Measurements from ENCODE around the gene TSC22D1. TPM values are rescaled to one million over a fixed set of nuclear protein-coding genes. Genes with fewer than 3 reads are reported as not detected.

Gene TSC22D1
- total and polyA plus RNA-seq, 3 experiments from 2014 or later: 8.5 to 10.3 (median 10.0) TPM

DNA sequence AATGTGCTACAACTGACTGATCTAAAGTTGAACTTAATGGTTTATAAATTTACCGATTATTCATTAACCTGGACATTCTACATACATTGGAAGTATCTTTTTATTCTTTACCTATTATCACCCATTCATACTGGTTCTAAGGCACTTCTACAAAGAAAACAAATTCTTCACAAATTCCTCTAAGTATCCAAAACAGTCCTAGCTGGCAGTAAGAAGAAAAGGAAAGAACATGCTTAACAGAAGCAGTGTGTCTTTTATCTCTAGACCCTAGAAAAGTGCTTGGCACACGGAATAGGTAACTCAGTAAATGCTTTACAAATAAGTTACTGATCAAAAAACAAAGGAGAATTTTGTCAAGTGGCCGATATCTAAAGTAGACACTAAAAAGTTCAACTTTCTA lies 32.8 kb downstream of the TSC22D1 start:
- H3K4me1 ChIP-seq (ENCODE audit: insufficient read depth, low read length): no peaks in the 10 kb centered on the region
- ChIA-PET POLR2A (no interaction called here), CTCF (no interaction called here)
- no peak for DNase-seq
- H3K36me3 ChIP-seq (ENCODE audit: insufficient read depth, low read length): no peaks in the 10 kb centered on the region
- Mint-ChIP-seq H3K4me1 (peaks cover 0 to 14% (median 4%) of the 10 kb centered on the region in 3 donors), H3K4me3 (no peak overlapping the region), H3K27me3 (no peaks in the 10 kb centered on the region), H3K27ac (no peak overlapping the region), H3K36me3 (peaks cover 0 to 18% (median 1%) of the 10 kb centered on the region in 3 donors), H3K9me3 (no peaks in the 10 kb centered on the region)
- no peaks in the 10 kb centered on the region for H3K27me3 ChIP-seq (ENCODE audit: insufficient read depth, low read length, poor library complexity, severe bottlenecking)
- H3K27ac ChIP-seq (ENCODE audit: low read depth, low read length): no peak overlapping the region
- no peaks in the 10 kb centered on the region for H3K9me3 ChIP-seq (ENCODE audit: low read length)
- H3K4me3 ChIP-seq (ENCODE audit: low read length): no peak overlapping the region

DNA sequence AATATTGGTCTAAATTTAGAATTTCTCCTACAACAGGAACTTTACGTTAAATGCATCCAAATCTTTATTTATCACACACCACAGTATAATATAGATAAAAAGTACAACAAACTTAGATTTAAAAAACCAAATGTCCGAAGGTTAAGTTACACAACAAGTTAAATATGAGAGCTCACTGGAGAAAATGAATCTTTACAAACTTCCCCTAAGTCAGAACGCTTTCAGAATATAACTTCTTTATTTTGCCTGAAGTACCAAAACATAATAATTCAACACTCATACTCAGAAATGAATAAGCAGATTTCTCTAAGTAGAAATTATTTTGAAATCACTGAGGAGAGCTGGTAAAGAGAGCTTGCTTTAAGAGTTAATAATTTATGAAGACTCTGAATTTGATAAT lies 33.8 kb downstream of the TSC22D1 start:
- CTCF ChIA-PET: no interaction called here
- H3K9me3 Mint-ChIP-seq: no peaks in the 10 kb centered on the region
- no peak overlapping the region for H3K4me3 ChIP-seq (ENCODE audit: low read length)
- no peaks in the 10 kb centered on the region for H3K27me3 ChIP-seq (ENCODE audit: insufficient read depth, low read length, poor library complexity, severe bottlenecking)
- peaks cover 0 to 22% (median 2%) of the 10 kb centered on the region in 3 donors for H3K36me3 Mint-ChIP-seq
- POLR2A ChIA-PET: no interaction called here
- H3K4me3 Mint-ChIP-seq: no peak overlapping the region
- DNase-seq: no peak
- no peak overlapping the region for H3K27ac Mint-ChIP-seq
- peaks cover 2 to 15% (median 6%) of the 10 kb centered on the region in 3 donors for H3K4me1 Mint-ChIP-seq
- no peaks in the 10 kb centered on the region for H3K36me3 ChIP-seq (ENCODE audit: insufficient read depth, low read length)
- H3K27me3 Mint-ChIP-seq: no peaks in the 10 kb centered on the region
- no peaks in the 10 kb centered on the region for H3K4me1 ChIP-seq (ENCODE audit: insufficient read depth, low read length)
- H3K27ac ChIP-seq (ENCODE audit: low read depth, low read length): no peak overlapping the region
- H3K9me3 ChIP-seq (ENCODE audit: low read length): no peaks in the 10 kb centered on the region

DNA sequence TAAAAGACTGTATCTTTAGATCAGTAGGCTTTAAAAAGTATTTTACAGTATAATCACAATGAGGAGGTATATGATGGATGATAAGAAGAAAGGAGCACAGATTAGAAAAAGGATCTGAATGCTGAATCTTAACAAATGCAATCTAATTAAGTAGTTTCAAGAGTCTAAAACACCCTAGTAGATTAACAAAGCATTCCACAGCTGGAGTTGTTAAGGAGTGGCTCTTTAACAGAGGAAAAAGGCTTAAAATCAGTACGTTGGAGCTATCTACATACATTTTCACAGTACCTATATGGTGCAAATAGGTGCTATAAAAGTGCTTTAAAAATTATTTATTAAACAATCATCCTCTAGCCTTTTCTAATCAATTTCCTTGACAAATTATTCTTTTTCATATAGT lies 34.5 kb downstream of the TSC22D1 start:
- no peak overlapping the region for H3K27ac Mint-ChIP-seq
- CTCF ChIA-PET: no interaction called here
- H3K4me1 Mint-ChIP-seq: peaks cover 3 to 14% (median 8%) of the 10 kb centered on the region in 3 donors
- no peak overlapping the region for H3K4me3 Mint-ChIP-seq
- H3K27me3 ChIP-seq (ENCODE audit: insufficient read depth, low read length, poor library complexity, severe bottlenecking): no peaks in the 10 kb centered on the region
- H3K36me3 Mint-ChIP-seq: peaks cover 0 to 23% (median 3%) of the 10 kb centered on the region in 3 donors
- H3K27me3 Mint-ChIP-seq: no peaks in the 10 kb centered on the region
- POLR2A ChIA-PET: no interaction called here
- H3K4me3 ChIP-seq (ENCODE audit: low read length): no peak overlapping the region
- H3K27ac ChIP-seq (ENCODE audit: low read depth, low read length): no peak overlapping the region
- H3K36me3 ChIP-seq (ENCODE audit: insufficient read depth, low read length): no peaks in the 10 kb centered on the region
- DNase-seq: no peak
- no peaks in the 10 kb centered on the region for H3K9me3 ChIP-seq (ENCODE audit: low read length)
- H3K9me3 Mint-ChIP-seq: no peaks in the 10 kb centered on the region
- no peaks in the 10 kb centered on the region for H3K4me1 ChIP-seq (ENCODE audit: insufficient read depth, low read length)

DNA sequence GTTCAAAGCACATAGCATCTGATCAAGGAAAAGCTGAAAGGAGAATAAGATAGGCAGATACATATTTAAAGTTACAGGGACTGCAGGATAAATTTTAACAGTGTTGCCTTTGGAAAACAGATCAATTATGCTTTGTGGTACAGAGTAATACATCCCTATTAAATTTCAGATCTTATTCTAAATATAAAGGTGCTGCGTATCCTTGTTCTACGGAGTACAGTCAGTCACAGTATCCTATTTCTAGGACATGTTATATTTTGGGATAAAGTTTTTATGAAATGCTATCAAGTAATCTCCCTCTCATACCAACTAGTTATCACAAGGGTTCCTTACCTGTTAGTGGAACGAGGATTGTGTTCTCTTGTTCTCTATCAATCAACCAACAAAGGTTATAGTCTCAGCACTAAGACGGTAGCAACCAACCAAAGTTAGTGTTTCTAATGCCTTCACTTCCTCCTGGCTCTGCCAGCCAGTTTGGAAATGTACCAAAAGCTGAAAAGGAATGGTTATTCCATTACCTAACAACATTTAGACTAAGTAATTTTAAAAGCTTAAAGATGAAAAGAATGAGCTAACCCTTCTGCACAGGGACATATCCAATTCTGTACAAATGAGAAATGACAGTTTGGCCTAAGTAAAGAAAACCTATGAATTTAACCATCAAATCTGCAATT lies 35.2 kb downstream of the TSC22D1 start:
- H3K27me3 Mint-ChIP-seq: no peaks in the 10 kb centered on the region
- DNase-seq: no peak

DNA sequence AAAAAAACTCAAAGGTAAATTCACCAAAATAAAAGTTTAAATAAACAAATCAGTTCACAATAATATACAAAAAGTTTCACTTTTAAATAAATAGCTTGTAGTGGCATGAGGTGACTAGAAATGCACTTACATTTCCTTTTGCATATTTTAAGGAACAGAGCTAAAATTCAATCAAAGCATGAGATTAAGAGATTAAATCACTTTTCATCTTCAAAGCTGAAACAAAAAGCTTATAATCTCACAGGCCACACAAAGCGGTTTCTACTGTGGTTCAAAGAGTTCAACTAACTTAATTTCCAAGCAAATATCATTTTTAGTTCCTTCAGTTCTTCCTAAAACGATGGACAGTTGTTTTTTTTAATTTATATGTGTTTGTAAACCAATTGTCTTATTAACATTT lies 38.9 kb downstream of the TSC22D1 start:
- Histone ChIP-seq H3K4me3 (ENCODE audit: low read length) (no peak overlapping the region), H3K27ac (ENCODE audit: low read depth, low read length) (no peak overlapping the region), H3K27me3 (ENCODE audit: insufficient read depth, low read length, poor library complexity, severe bottlenecking) (no peaks in the 10 kb centered on the region), H3K4me1 (ENCODE audit: insufficient read depth, low read length) (no peaks in the 10 kb centered on the region), H3K9me3 (ENCODE audit: low read length) (no peaks in the 10 kb centered on the region), H3K36me3 (ENCODE audit: insufficient read depth, low read length) (no peaks in the 10 kb centered on the region)
- ChIA-PET POLR2A (interaction anchor here (1.3 kb wide), 1 partner anchor 38 kb away, joined by 4 read pairs; the partner anchor contains the start of gene TSC22D1), CTCF (no interaction called here)
- no peaks in the 10 kb centered on the region for H3K9me3 Mint-ChIP-seq
- H3K4me1 Mint-ChIP-seq: peaks cover 5 to 11% (median 8%) of the 10 kb centered on the region in 3 donors
- DNase-seq: peak in 1 of 5 donors; percentile 24
- H3K4me3 Mint-ChIP-seq: no peak overlapping the region
- no peak overlapping the region for H3K27ac Mint-ChIP-seq
- H3K27me3 Mint-ChIP-seq: no peaks in the 10 kb centered on the region
- peaks cover 0 to 24% (median 4%) of the 10 kb centered on the region in 3 donors for H3K36me3 Mint-ChIP-seq

More for the DNA sequence above, 35.2 kb downstream of the TSC22D1 start:
- Histone ChIP-seq H3K4me1 (ENCODE audit: insufficient read depth, low read length) (no peaks in the 10 kb centered on the region), H3K9me3 (ENCODE audit: low read length) (no peaks in the 10 kb centered on the region), H3K4me3 (ENCODE audit: low read length) (no peak overlapping the region), H3K36me3 (ENCODE audit: insufficient read depth, low read length) (no peaks in the 10 kb centered on the region), H3K27me3 (ENCODE audit: insufficient read depth, low read length, poor library complexity, severe bottlenecking) (no peaks in the 10 kb centered on the region), H3K27ac (ENCODE audit: low read depth, low read length) (no peak overlapping the region)
- no peaks in the 10 kb centered on the region for H3K9me3 Mint-ChIP-seq
- H3K27ac Mint-ChIP-seq: peak overlapping the region in 1 of 8 donors; percentile 75
- H3K4me3 Mint-ChIP-seq: no peak overlapping the region
- H3K4me1 Mint-ChIP-seq: peaks cover 5 to 11% (median 8%) of the 10 kb centered on the region in 3 donors
- ChIA-PET POLR2A (no interaction called here), CTCF (no interaction called here)
- peaks cover 0 to 25% (median 3%) of the 10 kb centered on the region in 3 donors for H3K36me3 Mint-ChIP-seq

DNA sequence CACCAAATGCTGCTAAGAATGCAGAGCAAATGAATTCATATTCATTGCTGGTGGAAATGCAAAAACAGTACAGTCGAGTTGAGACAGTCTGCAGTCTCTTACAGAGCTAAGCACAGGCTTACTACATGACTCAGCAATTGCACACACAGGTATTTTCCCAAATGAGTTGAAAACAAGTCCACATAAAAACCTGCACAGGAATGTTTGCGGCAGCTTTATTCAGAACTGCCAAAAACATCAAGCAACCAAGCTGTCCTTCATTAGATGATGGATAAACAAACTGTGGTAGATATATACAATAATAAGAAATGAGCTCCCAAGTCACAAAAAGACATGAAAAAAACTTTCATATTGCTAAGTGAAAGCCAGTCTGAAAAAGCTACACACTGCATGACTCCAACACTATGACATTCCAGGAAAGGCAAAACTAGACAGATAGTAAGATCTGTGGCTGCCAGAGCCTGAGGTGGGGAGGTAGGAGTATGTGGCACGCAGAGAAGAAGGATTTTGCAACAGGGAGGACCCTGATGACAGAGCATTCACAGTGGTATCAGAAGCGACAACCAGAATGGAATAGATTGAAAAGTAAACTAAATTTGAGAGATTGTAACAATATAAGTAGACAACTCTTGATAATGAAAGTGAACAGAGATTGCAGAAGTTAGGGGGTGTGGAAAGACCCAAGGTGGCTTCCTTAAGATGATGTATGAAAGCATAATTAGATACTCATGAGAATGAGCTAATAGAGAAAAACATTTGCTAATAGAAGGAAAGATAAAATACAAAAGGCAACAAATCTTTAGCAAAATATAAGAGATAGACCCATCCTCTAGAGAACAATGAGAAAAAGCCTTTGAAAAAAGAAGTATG lies 52.7 kb downstream of the TSC22D1 start:
- Histone ChIP-seq H3K27ac (ENCODE audit: low read depth, low read length) (no peak overlapping the region), H3K4me3 (ENCODE audit: low read length) (no peak overlapping the region)

DNA sequence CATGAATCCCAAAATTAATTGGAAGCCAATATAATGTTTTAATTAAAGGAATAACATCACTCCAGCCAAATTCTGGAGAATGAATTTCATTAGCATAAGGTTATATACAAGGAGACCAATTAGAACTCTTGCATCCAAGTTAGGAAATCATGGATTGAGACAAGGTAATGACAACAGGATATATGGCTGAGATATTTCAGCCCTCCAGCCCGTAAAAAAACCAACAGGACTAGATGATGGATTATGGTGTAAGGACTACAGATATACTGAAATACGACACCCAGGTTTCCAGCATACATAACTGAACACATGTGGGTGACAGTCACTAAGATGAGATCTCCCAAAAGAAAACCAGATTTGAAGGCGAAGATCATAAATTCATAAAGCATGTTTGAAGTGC lies 56.5 kb downstream of the TSC22D1 start:
- no peaks in the 10 kb centered on the region for H3K27me3 Mint-ChIP-seq
- H3K36me3 Mint-ChIP-seq: no peaks in the 10 kb centered on the region
- no peak overlapping the region for H3K27ac ChIP-seq (ENCODE audit: low read depth, low read length)
- no peak overlapping the region for H3K4me3 Mint-ChIP-seq
- POLR2A ChIA-PET: no interaction called here
- no peaks in the 10 kb centered on the region for H3K9me3 Mint-ChIP-seq
- H3K36me3 ChIP-seq (ENCODE audit: insufficient read depth, low read length): no peaks in the 10 kb centered on the region
- H3K4me1 Mint-ChIP-seq: peaks cover 0 to 3% (median 0%) of the 10 kb centered on the region in 3 donors
- H3K27ac Mint-ChIP-seq: no peak overlapping the region
- CTCF ChIA-PET: no interaction called here
- no peaks in the 10 kb centered on the region for H3K9me3 ChIP-seq (ENCODE audit: low read length)
- no peaks in the 10 kb centered on the region for H3K4me1 ChIP-seq (ENCODE audit: insufficient read depth, low read length)
- no peak overlapping the region for H3K4me3 ChIP-seq (ENCODE audit: low read length)
- no peaks in the 10 kb centered on the region for H3K27me3 ChIP-seq (ENCODE audit: insufficient read depth, low read length, poor library complexity, severe bottlenecking)
- DNase-seq: no peak

More for the DNA sequence above, 52.7 kb downstream of the TSC22D1 start:
- H3K9me3 ChIP-seq (ENCODE audit: low read length): no peaks in the 10 kb centered on the region
- no peaks in the 10 kb centered on the region for H3K4me1 ChIP-seq (ENCODE audit: insufficient read depth, low read length)
- Mint-ChIP-seq H3K27me3 (no peaks in the 10 kb centered on the region), H3K27ac (no peak overlapping the region), H3K9me3 (no peaks in the 10 kb centered on the region), H3K36me3 (peaks cover 0 to 3% (median 2%) of the 10 kb centered on the region in 3 donors), H3K4me3 (no peak overlapping the region), H3K4me1 (peaks cover 0 to 7% (median 0%) of the 10 kb centered on the region in 3 donors)
- CTCF ChIA-PET: interaction anchor here (1.1 kb wide), 1 partner anchor 10 kb away, joined by 4 read pairs; no protein-coding TSS in a partner anchor
- POLR2A ChIA-PET: no interaction called here
- DNase-seq: no peak
- no peaks in the 10 kb centered on the region for H3K36me3 ChIP-seq (ENCODE audit: insufficient read depth, low read length)
- no peaks in the 10 kb centered on the region for H3K27me3 ChIP-seq (ENCODE audit: insufficient read depth, low read length, poor library complexity, severe bottlenecking)

DNA sequence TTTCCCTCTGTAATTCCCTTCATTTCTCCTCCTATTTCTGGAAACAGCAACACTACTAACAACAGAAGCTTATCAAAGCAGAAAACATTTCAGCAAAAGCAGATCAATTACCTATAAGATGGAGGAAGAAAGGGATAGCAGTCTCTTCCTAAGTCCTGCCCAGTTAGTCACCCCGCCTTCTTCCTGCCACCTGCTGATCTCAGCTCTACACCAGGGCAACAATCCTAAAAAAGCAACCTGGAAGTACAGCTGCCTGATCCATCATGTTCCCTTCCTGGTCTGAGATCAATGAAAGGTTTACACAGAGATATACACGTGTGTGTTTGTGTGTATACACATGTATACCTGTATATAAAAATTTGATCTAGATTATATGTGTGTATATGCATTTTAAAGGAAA lies 59.4 kb downstream of the TSC22D1 start:
- CTCF ChIA-PET: no interaction called here
- Mint-ChIP-seq H3K27me3 (no peaks in the 10 kb centered on the region), H3K4me3 (no peak overlapping the region), H3K4me1 (peaks cover 6% of the 10 kb centered on the region in 3 donors), H3K27ac (peak overlapping the region in 3 of 8 donors; percentile 1 to 32 (median 27)), H3K36me3 (peaks cover 5 to 13% (median 6%) of the 10 kb centered on the region in 3 donors), H3K9me3 (no peaks in the 10 kb centered on the region)
- POLR2A ChIA-PET: no interaction called here
- no peak overlapping the region for H3K27ac ChIP-seq (ENCODE audit: low read depth, low read length)
- H3K27me3 ChIP-seq (ENCODE audit: insufficient read depth, low read length, poor library complexity, severe bottlenecking): no peaks in the 10 kb centered on the region
- no peaks in the 10 kb centered on the region for H3K9me3 ChIP-seq (ENCODE audit: low read length)
- H3K4me3 ChIP-seq (ENCODE audit: low read length): no peak overlapping the region
- H3K36me3 ChIP-seq (ENCODE audit: insufficient read depth, low read length): no peaks in the 10 kb centered on the region
- no peak for DNase-seq
- H3K4me1 ChIP-seq (ENCODE audit: insufficient read depth, low read length): no peaks in the 10 kb centered on the region

Measured in CD8-positive, alpha-beta memory T cell (primary cell).